Measurements from ENCODE around the gene CTSL.

The CTSL gene

DNA sequence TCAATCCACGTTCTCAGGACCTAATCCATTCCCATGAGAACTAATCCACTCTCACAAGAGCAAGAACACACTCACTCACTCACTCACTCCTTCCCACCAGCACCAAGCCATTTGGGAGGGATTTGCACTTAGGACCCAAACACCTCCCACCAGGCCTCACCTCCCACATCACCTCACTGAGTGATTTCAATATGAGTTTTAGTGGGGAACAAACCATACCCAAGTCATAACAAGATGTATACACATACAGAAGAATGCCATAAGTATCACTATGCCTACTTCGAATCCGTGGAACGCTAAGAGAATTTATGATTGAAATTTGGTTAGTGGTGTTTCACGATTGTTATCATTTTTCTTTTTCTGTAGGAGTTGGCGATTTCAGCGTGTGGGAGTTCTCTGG lies 29.3 kb upstream of the CTSL start:
- Histone ChIP-seq H3K27me3 (ENCODE audit: insufficient read depth, low read length, poor library complexity) (no peaks in the 10 kb centered on the region), H3K9me3 (ENCODE audit: insufficient read depth, low read length, severe bottlenecking) (peaks cover 4% of the 10 kb centered on the region), H3K4me2 (ENCODE audit: insufficient read depth, low read length) (no peak overlapping the region), H3K36me3 (ENCODE audit: insufficient read depth, low read length) (no peaks in the 10 kb centered on the region), H3K4me3 (ENCODE audit: low read depth in 1 of 2, low read length in 2 of 2) (no peak overlapping the region), H3K9ac (ENCODE audit: low read depth, low read length) (no peak overlapping the region), H3K4me1 (ENCODE audit: insufficient read depth, low read length) (no peaks in the 10 kb centered on the region), H3K27ac (ENCODE audit: low read length) (no peak overlapping the region), H4K20me1 (ENCODE audit: insufficient read depth, low read length) (no peaks in the 10 kb centered on the region), H3K79me2 (ENCODE audit: insufficient read depth, low read length) (no peaks in the 10 kb centered on the region), H2AFZ (ENCODE audit: low read depth, low read length) (no peak overlapping the region)
- TF ChIP-seq, protein P1, sequence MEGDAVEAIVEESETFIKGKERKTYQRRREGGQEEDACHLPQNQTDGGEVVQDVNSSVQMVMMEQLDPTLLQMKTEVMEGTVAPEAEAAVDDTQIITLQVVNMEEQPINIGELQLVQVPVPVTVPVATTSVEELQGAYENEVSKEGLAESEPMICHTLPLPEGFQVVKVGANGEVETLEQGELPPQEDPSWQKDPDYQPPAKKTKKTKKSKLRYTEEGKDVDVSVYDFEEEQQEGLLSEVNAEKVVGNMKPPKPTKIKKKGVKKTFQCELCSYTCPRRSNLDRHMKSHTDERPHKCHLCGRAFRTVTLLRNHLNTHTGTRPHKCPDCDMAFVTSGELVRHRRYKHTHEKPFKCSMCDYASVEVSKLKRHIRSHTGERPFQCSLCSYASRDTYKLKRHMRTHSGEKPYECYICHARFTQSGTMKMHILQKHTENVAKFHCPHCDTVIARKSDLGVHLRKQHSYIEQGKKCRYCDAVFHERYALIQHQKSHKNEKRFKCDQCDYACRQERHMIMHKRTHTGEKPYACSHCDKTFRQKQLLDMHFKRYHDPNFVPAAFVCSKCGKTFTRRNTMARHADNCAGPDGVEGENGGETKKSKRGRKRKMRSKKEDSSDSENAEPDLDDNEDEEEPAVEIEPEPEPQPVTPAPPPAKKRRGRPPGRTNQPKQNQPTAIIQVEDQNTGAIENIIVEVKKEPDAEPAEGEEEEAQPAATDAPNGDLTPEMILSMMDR (IDR thresholded peaks at IDR 0.05; ENCODE audit: borderline replicate concordance, extremely low read depth, low read length, poor library complexity, severe bottlenecking) = no peak
- TF ChIP-seq EZH2 (IDR thresholded peaks at IDR 0.05; ENCODE audit: borderline replicate concordance, low read depth, low read length, severe bottlenecking) = no peak
- ATAC-seq (ENCODE audit: insufficient read depth, low read depth) (no peak), DNase-seq (no peak)

DNA sequence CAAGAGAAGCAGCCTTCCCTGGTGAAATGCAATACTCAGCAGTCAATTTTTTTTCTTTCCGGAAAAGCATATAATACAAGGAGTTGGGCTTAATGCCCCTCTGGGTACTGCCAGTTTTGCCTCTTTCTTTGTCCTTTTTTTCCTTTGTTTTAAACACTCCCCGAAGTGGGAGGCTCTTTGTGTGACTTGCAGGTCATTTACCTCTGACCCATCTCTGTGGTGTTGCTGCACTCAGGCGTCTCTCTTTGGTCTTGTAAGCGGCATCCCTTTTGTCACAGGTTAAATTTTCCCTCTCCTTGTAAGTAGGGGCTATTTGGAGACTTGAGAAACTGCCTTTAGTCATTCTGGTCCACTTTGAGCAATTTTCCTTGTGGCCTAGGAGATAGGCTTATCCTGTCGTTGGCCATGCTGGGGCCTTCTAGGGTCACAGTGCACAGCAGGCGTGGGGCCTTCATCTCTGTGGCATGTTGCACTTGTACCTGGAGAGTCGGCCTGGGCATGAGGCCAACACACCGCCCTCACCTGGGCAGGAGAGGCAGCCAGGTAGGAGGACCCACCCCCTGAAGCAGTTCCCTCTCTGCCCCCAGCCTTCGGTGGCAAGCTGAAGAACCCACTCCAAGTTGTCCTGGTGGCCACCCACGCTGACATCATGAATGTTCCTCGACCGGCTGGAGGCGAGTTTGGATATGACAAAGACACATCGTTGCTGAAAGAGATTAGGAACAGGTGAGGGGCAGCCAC lies 27.7 kb upstream of the CTSL start:
- Histone ChIP-seq H3K4me2 (ENCODE audit: insufficient read depth, low read length) (no peak overlapping the region), H2AFZ (ENCODE audit: low read depth, low read length) (no peak overlapping the region), H4K20me1 (ENCODE audit: insufficient read depth, low read length) (no peaks in the 10 kb centered on the region), H3K4me1 (ENCODE audit: insufficient read depth, low read length) (no peaks in the 10 kb centered on the region), H3K4me3 (ENCODE audit: low read depth in 1 of 2, low read length in 2 of 2) (no peak overlapping the region), H3K27ac (ENCODE audit: low read length) (no peak overlapping the region), H3K36me3 (ENCODE audit: insufficient read depth, low read length) (no peaks in the 10 kb centered on the region), H3K9ac (ENCODE audit: low read depth, low read length) (no peak overlapping the region), H3K27me3 (ENCODE audit: insufficient read depth, low read length, poor library complexity) (no peaks in the 10 kb centered on the region), H3K9me3 (ENCODE audit: insufficient read depth, low read length, severe bottlenecking) (peaks cover 4% of the 10 kb centered on the region), H3K79me2 (ENCODE audit: insufficient read depth, low read length) (no peaks in the 10 kb centered on the region)
- no peak for TF ChIP-seq EZH2 (IDR thresholded peaks at IDR 0.05; ENCODE audit: borderline replicate concordance, low read depth, low read length, severe bottlenecking)
- DNase-seq (no peak), ATAC-seq (ENCODE audit: insufficient read depth, low read depth) (no peak)

DNA sequence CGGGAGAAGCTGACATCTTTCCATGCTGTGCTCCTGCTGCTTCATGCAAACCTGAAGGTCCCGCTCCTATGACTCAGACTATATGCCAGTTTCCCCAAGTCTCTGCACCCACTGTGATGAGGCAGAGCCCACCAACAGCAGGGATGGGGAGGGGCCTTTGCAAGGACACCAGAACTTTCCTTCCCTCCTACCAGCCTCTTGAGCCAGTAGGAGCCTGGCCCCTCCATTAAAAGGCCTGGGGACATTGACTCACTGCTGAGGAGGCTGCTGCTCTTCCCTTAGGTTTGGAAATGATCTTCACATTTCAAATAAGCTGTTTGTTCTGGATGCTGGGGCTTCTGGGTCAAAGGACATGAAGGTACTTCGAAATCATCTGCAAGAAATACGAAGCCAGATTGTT lies 26.1 kb upstream of the CTSL start:
- no peak for ATAC-seq (ENCODE audit: insufficient read depth, low read depth)
- no peak for DNase-seq
- H3K79me2 ChIP-seq (ENCODE audit: insufficient read depth, low read length) = no peaks in the 10 kb centered on the region
- H3K9me3 ChIP-seq (ENCODE audit: insufficient read depth, low read length, severe bottlenecking) = no peaks in the 10 kb centered on the region
- H3K27me3 ChIP-seq (ENCODE audit: insufficient read depth, low read length, poor library complexity) = no peaks in the 10 kb centered on the region
- no peak overlapping the region for H3K4me2 ChIP-seq (ENCODE audit: insufficient read depth, low read length)
- no peak for TF ChIP-seq EZH2 (IDR thresholded peaks at IDR 0.05; ENCODE audit: borderline replicate concordance, low read depth, low read length, severe bottlenecking)
- TF ChIP-seq, protein P1 (IDR thresholded peaks at IDR 0.05; ENCODE audit: borderline replicate concordance, extremely low read depth, low read length, poor library complexity, severe bottlenecking) = no peak
- no peaks in the 10 kb centered on the region for H3K36me3 ChIP-seq (ENCODE audit: insufficient read depth, low read length)
- no peak overlapping the region for H3K9ac ChIP-seq (ENCODE audit: low read depth, low read length)
- H2AFZ ChIP-seq (ENCODE audit: low read depth, low read length) = no peak overlapping the region
- no peak overlapping the region for H3K4me3 ChIP-seq (ENCODE audit: low read depth in 1 of 2, low read length in 2 of 2)
- H4K20me1 ChIP-seq (ENCODE audit: insufficient read depth, low read length) = no peaks in the 10 kb centered on the region
- no peak overlapping the region for H3K27ac ChIP-seq (ENCODE audit: low read length)
- no peaks in the 10 kb centered on the region for H3K4me1 ChIP-seq (ENCODE audit: insufficient read depth, low read length)

DNA sequence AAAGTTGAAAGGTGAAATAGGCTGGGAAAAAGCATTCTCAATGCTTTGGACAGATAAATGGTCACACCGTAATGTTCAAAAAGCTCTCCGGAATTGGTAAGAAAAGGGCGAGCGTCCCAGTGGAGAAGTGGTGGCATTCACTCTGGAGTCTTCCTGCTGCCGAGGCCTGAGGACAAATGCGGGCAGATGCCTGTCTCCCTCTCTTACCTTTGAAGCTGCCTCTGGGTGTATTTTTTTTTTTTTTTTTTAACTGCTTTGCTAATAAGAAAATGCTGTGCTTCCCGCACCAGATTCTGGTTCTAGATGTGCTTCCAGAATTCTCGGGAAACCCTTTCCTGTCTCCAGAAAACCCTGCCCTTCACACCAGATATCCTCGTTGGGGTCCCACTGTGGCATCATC lies 24.4 kb upstream of the CTSL start:
- Histone ChIP-seq H3K79me2 (ENCODE audit: insufficient read depth, low read length) (no peaks in the 10 kb centered on the region), H3K4me1 (ENCODE audit: insufficient read depth, low read length) (no peaks in the 10 kb centered on the region), H2AFZ (ENCODE audit: low read depth, low read length) (no peak overlapping the region), H3K27me3 (ENCODE audit: insufficient read depth, low read length, poor library complexity) (no peaks in the 10 kb centered on the region), H3K9me3 (ENCODE audit: insufficient read depth, low read length, severe bottlenecking) (no peaks in the 10 kb centered on the region), H3K4me3 (ENCODE audit: low read depth in 1 of 2, low read length in 2 of 2) (no peak overlapping the region), H3K36me3 (ENCODE audit: insufficient read depth, low read length) (no peaks in the 10 kb centered on the region), H3K27ac (ENCODE audit: low read length) (no peak overlapping the region), H3K4me2 (ENCODE audit: insufficient read depth, low read length) (no peak overlapping the region), H3K9ac (ENCODE audit: low read depth, low read length) (no peak overlapping the region), H4K20me1 (ENCODE audit: insufficient read depth, low read length) (no peaks in the 10 kb centered on the region)
- TF ChIP-seq, protein P1 (IDR thresholded peaks at IDR 0.05; ENCODE audit: borderline replicate concordance, extremely low read depth, low read length, poor library complexity, severe bottlenecking) = no peak
- TF ChIP-seq EZH2 (IDR thresholded peaks at IDR 0.05; ENCODE audit: borderline replicate concordance, low read depth, low read length, severe bottlenecking) = no peak
- DNase-seq (no peak), ATAC-seq (ENCODE audit: insufficient read depth, low read depth) (no peak)

Measured in DND-41 (cell line).